ENCODE measurements around the gene MRI1.

GRCh38 chr19:13727798-13728197 is 36.5 kb upstream of the MRI1 start:
- TF ChIP-seq EZH2 (IDR thresholded peaks at IDR 0.05) (no peak), POLR2AphosphoS5 (IDR thresholded peaks at IDR 0.05; ENCODE audit: borderline replicate concordance, low read depth, low read length) (no peak), FOXP2 (optimal IDR thresholded peaks at IDR 0.05; ENCODE audit: control extremely low read depth, extremely low read length, insufficient read depth) (no peak)

Data from SK-N-MC (cell line).